ENCODE measurements around the gene DYNC1I1.
A peak's percentile ranks its signal among the peaks of the same experiment; 100 is the strongest.

The DYNC1I1 gene

DNA sequence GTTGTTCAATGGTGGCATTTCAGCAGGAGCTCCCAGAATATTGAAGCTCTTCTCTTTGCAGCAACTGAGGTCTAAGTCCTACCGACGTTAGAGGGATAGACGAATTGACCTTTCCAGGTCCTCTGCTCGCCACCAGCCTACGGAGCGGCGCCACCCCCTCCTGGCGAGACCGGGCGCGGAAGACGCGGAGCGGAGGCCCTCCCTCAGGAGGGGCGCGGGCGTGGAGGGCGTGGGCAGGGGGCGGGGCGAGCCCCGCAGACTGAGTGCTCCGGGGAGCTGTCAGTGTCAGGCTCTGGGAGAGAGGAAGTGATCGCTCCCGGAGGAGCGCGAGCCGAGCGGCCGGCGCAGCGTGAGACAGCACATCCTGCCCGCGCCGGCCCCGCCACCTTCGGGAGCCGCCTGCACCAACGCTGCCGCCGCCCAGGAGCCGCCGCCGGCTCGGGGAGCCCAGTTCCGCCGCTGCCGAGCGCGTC, at the start of gene DYNC1I1:
Gene DYNC1I1 (plus strand): TSS at position 257 of the 473 bp plus-strand sequence. CDS start 32,176 bp downstream, outside the sequence.
- peak; percentile 3 for DNase-seq

- no peak for DNase-seq
These were observed 48.7 kb upstream of the DYNC1I1 start for GRCh38 chr7:95723583-95724180.

GRCh38 chr7:95725205-95725604, 47.1 kb upstream of the DYNC1I1 start:
- DNase-seq: no peak

DNA sequence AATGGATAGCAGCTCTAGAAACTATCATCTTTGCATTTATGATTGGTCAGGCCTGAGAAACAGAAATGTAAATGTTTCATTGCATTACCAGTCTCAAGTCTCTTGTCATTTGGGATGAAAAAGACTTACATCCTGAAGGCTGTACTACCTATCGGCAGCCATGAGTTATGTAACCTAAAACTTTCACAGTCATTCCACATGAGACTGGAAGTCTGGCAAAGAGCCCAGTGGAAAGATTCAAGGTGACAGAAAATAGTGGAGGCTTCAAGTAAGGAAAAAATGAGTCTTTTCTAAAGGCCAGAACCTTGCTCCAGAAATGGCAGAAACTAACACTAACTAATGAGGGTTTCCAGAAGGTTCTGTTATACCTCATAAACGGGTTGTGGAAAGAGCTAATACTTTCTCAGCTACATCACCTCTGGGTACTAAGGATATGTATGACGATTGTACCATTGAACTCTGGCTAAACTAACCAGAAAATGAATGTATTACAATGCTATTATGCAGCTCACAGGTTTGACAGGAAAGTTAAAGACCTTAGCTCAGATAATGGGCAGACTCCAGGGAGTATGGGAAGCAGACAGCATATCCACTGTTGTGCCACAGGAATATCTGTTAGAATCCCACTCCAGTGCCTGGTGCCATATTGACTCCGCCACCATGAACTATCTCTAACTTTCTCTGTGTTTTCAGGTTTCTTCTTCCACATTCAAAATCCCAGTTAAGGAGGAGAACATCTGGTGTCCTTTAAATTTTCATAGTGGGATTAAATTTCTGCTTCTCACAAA, 41.7 kb upstream of the DYNC1I1 start:
- DNase-seq: no peak

DNA sequence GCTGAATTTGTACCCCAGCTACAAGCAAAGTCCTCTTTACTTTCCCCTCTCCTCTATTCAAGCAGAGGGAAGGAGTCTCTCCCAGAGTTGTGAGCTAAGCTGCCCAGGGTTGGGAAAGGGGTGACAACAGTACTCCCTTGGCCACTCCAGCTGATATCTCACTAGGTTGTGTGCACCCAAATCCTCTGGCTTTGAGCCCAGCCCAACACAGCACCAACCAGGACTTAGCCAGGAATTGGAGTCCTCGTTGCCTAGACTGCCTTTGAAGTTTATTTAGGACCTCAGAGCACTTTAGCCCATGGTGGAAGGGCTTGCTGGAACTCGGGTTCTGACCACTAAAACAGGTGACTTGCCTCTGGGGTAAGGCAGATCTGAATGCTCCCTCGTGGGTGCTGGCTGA, 35.7 kb upstream of the DYNC1I1 start:
- DNase-seq: no peak

DNA sequence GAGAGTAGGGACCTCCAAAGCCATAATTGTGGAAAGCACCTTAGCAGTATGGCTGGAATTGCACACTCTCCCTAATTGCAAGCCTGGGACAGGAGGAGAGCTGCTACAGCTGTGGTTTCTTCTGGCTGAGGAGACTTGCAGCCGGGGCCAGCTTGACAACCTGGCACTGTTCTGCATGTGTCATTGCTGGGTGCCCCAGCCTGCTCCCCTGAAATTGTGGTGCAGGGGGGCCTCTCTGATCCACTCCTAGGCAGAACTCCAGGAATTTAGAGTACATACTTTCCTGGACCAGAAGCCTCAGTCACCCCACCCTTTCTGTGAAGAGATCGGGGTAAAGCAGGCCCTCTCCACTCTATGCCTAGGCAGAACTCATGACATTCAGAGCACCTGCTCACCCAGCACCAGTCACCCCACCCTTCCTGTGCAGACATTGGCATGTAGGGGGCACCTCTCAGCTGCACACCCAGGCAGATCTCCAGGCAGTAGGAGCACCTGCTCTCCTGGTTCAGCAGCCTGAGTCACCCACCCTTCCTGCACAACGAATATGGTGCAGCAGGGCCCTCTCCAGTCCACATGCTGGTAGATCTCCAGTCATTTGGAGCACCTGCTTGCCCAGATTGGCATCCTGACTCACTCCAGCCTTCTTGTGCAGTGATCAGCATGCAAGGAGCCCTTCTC, 34.4 kb upstream of the DYNC1I1 start:
- DNase-seq: no peak

DNA sequence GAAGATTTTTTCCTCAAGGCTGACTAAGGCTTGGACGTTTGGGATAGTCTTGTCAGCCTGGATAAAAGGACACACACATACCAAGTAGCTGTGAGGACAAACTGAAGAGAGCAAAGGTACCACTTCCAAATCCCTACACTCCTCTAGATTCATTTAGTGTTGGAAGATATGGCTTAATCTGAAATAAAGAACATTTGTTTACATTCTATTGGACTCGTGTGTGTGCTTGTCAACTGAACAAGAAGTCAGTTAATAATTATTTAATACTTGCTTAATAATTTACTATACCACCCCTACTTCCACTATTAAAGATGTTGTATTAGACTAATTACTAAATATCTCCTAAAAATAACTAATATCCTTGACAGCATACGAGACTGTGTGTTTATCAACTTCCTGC, 23.3 kb upstream of the DYNC1I1 start:
- no peak for DNase-seq

DNA sequence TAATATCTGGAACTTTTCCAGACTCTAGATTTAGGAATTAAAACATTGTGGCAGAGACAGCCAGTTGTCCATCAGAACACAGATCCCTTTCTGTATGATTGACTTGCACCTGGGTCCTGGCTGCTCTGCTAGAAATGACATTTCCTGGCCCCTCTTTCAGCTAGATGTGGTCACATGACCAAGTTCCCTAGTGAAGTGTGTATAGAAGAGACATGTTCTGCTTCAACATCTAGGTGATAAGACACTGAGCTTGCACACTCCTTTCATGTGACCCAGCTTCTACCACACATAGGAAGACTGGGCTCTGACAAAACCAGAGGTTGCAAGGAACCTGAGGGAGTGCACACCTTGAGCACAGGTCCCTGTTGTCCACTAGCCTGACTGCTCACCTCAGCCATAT, 22.8 kb upstream of the DYNC1I1 start:
- DNase-seq: no peak

DNA sequence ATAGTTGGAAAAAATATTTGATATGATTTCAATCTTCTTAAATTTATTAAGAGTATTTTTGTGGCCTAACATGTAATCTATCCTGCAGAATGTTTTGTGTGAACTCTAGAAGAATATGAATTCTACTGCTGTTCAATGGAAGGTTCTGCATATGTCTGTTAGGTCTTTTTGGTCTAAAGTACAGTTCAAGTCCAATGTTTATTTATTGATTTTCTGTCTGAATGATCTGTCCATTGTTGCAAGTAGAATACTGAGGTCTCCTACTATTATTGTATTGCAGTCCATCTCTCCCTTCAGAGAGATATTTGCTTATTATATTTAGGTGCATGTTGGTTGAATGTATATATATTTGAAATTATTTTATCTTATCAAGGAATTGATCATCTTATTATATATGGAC, 18.9 kb upstream of the DYNC1I1 start:
- no peak for DNase-seq

- DNase-seq: no peak
These were observed 16.9 kb upstream of the DYNC1I1 start for GRCh38 chr7:95755277-95755934.

DNA sequence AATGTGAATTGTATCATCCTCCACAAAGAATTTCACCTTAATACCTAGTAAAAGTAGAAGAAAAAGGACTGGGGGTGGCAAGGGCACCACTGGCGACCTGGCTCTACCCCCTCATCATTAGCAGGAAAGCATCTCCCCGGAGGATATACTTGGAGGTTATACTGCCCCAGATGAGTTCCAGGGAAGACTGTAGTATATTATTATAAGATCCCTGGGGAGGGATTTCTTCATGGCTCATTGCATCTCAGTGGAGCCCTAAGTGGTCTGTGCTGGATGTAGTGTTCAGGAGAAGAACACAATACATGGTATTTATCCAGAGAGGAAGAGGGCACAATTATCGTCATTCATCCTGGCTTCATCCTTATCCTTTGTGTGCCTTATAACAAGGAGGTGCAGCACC, 14.2 kb upstream of the DYNC1I1 start:
- DNase-seq: no peak

- no peak for DNase-seq
These were observed 6.3 kb upstream of the DYNC1I1 start for GRCh38 chr7:95766086-95766485.

- DNase-seq: no peak
These were observed 5.7 kb upstream of the DYNC1I1 start for GRCh38 chr7:95766657-95767056.

DNA sequence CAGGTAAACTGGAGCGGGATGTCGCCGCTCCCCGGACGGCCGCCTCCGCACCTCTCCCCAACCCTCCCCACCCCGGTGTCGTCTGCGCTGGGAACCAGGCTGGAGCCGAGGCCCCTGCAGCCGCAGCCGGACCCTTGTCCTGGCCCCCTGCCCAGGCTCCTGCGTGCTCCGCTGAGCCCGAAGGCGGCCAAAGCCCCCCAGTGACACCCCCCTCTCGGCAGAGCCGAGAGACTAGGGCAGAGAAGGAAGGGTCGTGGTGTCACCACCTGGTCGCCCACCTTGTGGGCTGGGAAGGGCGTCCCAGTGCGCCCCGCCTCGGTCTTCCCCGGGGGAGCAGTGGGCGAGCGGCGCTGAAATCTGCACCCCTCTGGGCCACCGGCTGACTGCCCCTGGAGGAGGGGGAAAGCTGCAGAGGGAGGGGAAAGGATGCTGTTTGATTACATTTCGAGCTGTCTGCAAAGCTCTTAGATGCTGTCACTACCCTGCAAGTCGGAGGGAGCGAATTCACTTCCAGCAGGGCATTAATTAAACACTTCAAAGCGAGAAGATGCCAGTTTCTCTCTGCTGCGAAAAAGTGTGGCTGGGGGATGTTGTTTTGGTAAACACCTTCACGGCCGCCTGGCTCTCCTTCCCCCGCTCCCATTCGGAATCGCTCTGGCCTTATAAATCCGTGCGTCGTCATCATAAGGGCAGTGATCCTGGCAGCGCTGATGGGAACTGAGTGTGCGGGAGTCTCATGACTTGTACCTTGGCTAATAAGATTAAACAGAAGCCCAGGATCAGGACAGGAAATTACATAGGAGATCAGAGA, 622 bp downstream of the DYNC1I1 start:
- DNase-seq: no peak

GRCh38 chr7:95776561-95777185, 4.3 kb downstream of the DYNC1I1 start:
- no peak for DNase-seq

- DNase-seq: no peak
These were observed 4.9 kb downstream of the DYNC1I1 start for GRCh38 chr7:95777269-95777668.

DNA sequence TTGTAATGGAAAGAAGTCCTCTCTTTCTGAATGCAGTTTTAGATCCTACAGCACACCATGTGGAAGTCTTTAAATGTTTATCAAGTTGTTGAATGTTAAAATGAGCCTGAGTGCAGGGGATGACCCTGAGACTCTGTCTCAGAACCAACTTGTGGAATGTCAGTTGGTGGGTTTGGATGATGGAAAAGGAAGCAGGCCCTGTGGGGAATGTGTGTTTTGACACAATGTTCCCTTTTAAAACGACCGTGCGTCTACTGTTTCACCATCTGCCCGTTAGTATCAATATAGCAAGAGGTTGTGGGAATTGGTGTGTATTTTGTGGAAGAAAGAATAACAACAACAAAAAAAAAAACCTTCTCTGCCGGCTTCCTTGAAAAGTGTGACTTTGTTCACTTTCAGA, 8.3 kb downstream of the DYNC1I1 start:
- DNase-seq: no peak

- no peak for DNase-seq
These were observed 9.7 kb downstream of the DYNC1I1 start for GRCh38 chr7:95781961-95782586.

DNA sequence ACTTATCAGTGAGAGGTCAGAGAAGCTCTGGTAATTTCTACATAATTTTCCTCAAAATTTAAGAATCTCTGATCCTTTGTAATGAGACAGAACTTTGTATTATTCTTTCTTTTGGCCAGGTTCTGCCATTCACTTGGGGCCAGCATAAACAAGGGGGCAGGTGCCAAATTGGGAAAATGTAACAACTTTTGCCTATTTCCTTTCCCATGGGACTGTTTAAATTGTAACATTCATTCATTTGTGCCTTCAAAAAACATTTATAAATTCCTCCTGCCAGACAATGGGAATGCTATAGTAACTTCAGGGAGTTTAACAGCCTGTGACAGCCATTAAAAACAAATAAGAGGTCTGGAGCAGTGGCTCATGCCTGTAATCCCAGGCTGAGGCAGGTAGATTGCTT, 12.4 kb downstream of the DYNC1I1 start:
- no peak for DNase-seq

GRCh38 chr7:95788258-95788657, 15.9 kb downstream of the DYNC1I1 start:
- DNase-seq: no peak

- DNase-seq: no peak
These were observed 16.5 kb downstream of the DYNC1I1 start for GRCh38 chr7:95788884-95789283.

DNA sequence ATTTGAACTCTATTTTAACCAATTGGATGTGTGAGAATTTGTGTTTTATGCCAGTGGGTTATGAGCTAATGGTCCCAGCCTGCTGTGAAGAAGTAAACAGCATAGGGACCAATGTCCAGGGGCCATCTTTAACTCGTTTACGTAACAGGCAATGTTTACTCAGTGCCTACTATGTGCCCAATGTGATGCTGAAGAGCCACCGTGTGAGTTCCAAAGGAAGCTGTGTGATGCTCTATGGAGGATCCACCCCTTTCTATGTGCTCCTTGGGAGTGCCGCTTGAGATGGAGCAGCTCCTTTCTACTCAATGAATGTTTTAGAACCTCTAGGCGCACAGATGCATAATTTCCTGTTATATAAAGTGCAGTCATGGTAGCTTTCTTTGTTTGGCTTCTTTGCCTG, 21.3 kb downstream of the DYNC1I1 start:
- no peak for DNase-seq

All from CD4-positive, alpha-beta T cell treated with Interleukin-10 for 1 hour (primary cell).